ENCODE measurements around the gene TMEM106B. TPM values are rescaled to one million over a fixed set of nuclear protein-coding genes. Genes with fewer than 3 reads are reported as not detected.

TMEM106B gene
- total and polyA plus RNA-seq, 2 of the 8 experiments (the other 6 are each of a cell fraction or from before 2014, with no cell fraction given), result 16.0 to 29.1 TPM

DNA sequence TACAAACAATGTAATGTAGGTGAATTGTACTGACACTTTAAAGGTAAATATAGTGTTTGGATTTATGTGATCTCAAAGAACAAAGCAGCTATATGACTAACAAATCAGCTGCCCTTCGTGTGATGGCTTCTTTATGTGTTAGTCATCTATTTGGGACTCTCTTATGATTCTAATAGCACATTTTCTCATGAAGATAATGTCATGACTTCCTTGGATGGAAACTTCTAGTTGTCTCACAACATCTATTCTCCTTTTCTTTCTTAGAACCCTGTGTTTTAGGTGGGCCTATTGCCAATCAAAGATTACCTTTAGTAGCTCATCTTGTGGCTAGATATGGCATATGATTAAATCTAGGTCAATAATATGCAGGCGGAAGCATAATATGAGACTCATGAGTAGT lies 45.0 kb downstream of the TMEM106B start:
- H2AFZ ChIP-seq (ENCODE audit: low read length), result no peak overlapping the region
- DNase-seq (ENCODE audit: low read depth in 1 of 2, low spot score in 2 of 2) (no peak), FAIRE-seq (no peak)
- no peaks in the 10 kb centered on the region for H3K9me3 ChIP-seq (ENCODE audit: insufficient read depth in 2 of 2, low read depth in 1 of 2, low read length in 1 of 2)
- no peaks in the 10 kb centered on the region for H3K79me2 ChIP-seq (ENCODE audit: control insufficient read depth in 1 of 2, insufficient read depth in 2 of 2, low read length in 2 of 2)
- ChIA-PET POLR2A (ENCODE audit: partially characterized antibody) (no interaction called here), CTCF (ENCODE audit: partially characterized antibody) (interaction anchor here (1.0 kb wide), 1 partner anchor 12 kb away, joined by 3 read pairs; no protein-coding TSS in a partner anchor)
- H2AK5ac ChIP-seq (ENCODE audit: low read depth, low read length), result no peak overlapping the region
- no peak overlapping the region for H4K5ac ChIP-seq (ENCODE audit: insufficient read length, low read depth, low read length)
- no peaks in the 10 kb centered on the region for H3K4me1 ChIP-seq (replicated peaks in 1 of 4; ENCODE audit: control insufficient read depth in 3 of 4, insufficient read depth in 4 of 4, low read length in 3 of 4)
- no peak overlapping the region for H2BK12ac ChIP-seq (ENCODE audit: low read depth, low read length)
- 75% methylated on average over 2 of the region's 2 CpGs; no CpG with 5 or more reads in 1 of the 2 experiments for WGBS, 2 experiments (ENCODE audit: extremely low coverage in 1 of 2, insufficient coverage in 1 of 2, insufficient read length in 1 of 2, insufficient replicate concordance in 2 of 2, low coverage in 1 of 2, low lambda C conversion rate in 2 of 2, missing lambda C conversion rate in 1 of 2)
- no peaks in the 10 kb centered on the region for H4K20me1 ChIP-seq (replicated peaks in 1 of 2; ENCODE audit: control insufficient read depth in 1 of 2, insufficient read depth in 2 of 2, low read length in 2 of 2)
- no peak overlapping the region for H4K91ac ChIP-seq (replicated peaks; ENCODE audit: insufficient read length, low read length)
- no peak overlapping the region for H2BK120ac ChIP-seq (replicated peaks; ENCODE audit: low read depth, low read length)
- no peaks in the 10 kb centered on the region for H3K79me1 ChIP-seq (ENCODE audit: low read depth, low read length)
- no peak overlapping the region for H4K8ac ChIP-seq (ENCODE audit: extremely low read depth, insufficient read depth, low read length)
- no peak overlapping the region for H3K14ac ChIP-seq (ENCODE audit: insufficient read length)
- no peak overlapping the region for H3K27ac ChIP-seq (ENCODE audit: low read depth, low read length)
- no peak overlapping the region for H3K4ac ChIP-seq (replicated peaks; ENCODE audit: insufficient read length, low read depth, low read length)
- no peaks in the 10 kb centered on the region for H3K27me3 ChIP-seq (replicated peaks in 1 of 4; ENCODE audit: control insufficient read depth in 3 of 4, extremely low read depth in 1 of 4, insufficient read depth in 3 of 4, low read length in 3 of 4)
- H3K23me2 ChIP-seq (ENCODE audit: low read depth, low read length), result no peaks in the 10 kb centered on the region
- no peak overlapping the region for H2BK5ac ChIP-seq (ENCODE audit: low read depth, low read length)
- H3K4me2 ChIP-seq (ENCODE audit: insufficient read depth in 1 of 2, low read depth in 2 of 2, low read length in 2 of 2), result no peak overlapping the region
- H2BK15ac ChIP-seq (ENCODE audit: low read length), result no peak overlapping the region
- no peaks in the 10 kb centered on the region for H3K36me3 ChIP-seq (ENCODE audit: control insufficient read depth in 2 of 4, insufficient read depth in 4 of 4, low read length in 3 of 4)
- no peak overlapping the region for H3K23ac ChIP-seq (ENCODE audit: insufficient read length)
- H3K4me3 ChIP-seq (ENCODE audit: extremely low read depth in 1 of 4, insufficient read depth in 2 of 4, low read depth in 3 of 4, low read length in 4 of 4), result no peak overlapping the region
- H3K56ac ChIP-seq (replicated peaks; ENCODE audit: insufficient read length, low read depth, low read length), result no peak overlapping the region
- H3K9ac ChIP-seq (replicated peaks in 1 of 4; ENCODE audit: extremely low read depth in 1 of 4, low read depth in 3 of 4, low read length in 3 of 4), result no peak overlapping the region
- H3K18ac ChIP-seq (ENCODE audit: extremely low read depth, low read length), result no peak overlapping the region
- H2BK20ac ChIP-seq (ENCODE audit: low read length), result no peak overlapping the region
- TF ChIP-seq HDAC6 (IDR thresholded peaks at IDR 0.05; ENCODE audit: low read depth, low read length), result no peak
- TF ChIP-seq CBX8 (IDR thresholded peaks at IDR 0.05; ENCODE audit: borderline replicate concordance, low read depth, low read length), result no peak
- TF ChIP-seq, protein P1, sequence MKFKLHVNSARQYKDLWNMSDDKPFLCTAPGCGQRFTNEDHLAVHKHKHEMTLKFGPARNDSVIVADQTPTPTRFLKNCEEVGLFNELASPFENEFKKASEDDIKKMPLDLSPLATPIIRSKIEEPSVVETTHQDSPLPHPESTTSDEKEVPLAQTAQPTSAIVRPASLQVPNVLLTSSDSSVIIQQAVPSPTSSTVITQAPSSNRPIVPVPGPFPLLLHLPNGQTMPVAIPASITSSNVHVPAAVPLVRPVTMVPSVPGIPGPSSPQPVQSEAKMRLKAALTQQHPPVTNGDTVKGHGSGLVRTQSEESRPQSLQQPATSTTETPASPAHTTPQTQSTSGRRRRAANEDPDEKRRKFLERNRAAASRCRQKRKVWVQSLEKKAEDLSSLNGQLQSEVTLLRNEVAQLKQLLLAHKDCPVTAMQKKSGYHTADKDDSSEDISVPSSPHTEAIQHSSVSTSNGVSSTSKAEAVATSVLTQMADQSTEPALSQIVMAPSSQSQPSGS (IDR thresholded peaks at IDR 0.05; ENCODE audit: low read length), result no peak
- TF ChIP-seq TAF1 (IDR thresholded peaks at IDR 0.05; ENCODE audit: low read depth, low read length), result no peak
- no peak for TF ChIP-seq GABPA (IDR thresholded peaks at IDR 0.05; ENCODE audit: borderline replicate concordance, insufficient read depth, low read length)
- TF ChIP-seq, protein P2, sequence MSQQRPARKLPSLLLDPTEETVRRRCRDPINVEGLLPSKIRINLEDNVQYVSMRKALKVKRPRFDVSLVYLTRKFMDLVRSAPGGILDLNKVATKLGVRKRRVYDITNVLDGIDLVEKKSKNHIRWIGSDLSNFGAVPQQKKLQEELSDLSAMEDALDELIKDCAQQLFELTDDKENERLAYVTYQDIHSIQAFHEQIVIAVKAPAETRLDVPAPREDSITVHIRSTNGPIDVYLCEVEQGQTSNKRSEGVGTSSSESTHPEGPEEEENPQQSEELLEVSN (IDR thresholded peaks at IDR 0.05), result no peak
- TF ChIP-seq, protein P3, sequence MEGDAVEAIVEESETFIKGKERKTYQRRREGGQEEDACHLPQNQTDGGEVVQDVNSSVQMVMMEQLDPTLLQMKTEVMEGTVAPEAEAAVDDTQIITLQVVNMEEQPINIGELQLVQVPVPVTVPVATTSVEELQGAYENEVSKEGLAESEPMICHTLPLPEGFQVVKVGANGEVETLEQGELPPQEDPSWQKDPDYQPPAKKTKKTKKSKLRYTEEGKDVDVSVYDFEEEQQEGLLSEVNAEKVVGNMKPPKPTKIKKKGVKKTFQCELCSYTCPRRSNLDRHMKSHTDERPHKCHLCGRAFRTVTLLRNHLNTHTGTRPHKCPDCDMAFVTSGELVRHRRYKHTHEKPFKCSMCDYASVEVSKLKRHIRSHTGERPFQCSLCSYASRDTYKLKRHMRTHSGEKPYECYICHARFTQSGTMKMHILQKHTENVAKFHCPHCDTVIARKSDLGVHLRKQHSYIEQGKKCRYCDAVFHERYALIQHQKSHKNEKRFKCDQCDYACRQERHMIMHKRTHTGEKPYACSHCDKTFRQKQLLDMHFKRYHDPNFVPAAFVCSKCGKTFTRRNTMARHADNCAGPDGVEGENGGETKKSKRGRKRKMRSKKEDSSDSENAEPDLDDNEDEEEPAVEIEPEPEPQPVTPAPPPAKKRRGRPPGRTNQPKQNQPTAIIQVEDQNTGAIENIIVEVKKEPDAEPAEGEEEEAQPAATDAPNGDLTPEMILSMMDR (IDR thresholded peaks at IDR 0.05; ENCODE audit: control extremely low read depth in 1 of 3, insufficient read depth in 1 of 3, low read depth in 1 of 3, low read length in 3 of 3), result no peak
- TF ChIP-seq POLR2A (IDR thresholded peaks at IDR 0.05; ENCODE audit: control extremely low read depth in 1 of 2, low read depth in 2 of 2, low read length in 2 of 2), result no peak

Data from H1 (cell line).